ENCODE results near the gene NPAS3.

DNA sequence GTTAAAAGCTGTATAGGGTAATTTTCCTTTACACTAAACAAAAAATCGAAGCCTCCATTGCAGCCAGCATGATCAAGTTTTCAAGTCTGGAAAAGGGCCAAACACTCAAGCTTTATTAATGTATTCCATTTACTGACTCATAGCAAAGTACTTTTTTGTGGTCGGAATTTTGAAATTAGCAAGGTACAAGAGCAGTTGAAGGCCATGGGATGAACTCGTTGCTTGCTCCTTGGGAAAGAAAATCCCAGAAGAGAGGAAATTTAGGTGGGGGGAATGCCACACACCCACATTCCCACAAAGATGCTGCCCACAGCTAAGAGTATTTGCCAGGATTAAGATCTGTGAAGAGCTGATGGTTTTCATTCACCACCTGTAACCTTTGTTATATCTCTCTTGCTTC lies 678.5 kb downstream of the NPAS3 start:
- TF ChIP-seq POLR2AphosphoS5 (IDR thresholded peaks at IDR 0.05) (no peak), POLR2A (IDR thresholded peaks at IDR 0.05) (no peak)
- TF ChIP-seq, protein P1, sequence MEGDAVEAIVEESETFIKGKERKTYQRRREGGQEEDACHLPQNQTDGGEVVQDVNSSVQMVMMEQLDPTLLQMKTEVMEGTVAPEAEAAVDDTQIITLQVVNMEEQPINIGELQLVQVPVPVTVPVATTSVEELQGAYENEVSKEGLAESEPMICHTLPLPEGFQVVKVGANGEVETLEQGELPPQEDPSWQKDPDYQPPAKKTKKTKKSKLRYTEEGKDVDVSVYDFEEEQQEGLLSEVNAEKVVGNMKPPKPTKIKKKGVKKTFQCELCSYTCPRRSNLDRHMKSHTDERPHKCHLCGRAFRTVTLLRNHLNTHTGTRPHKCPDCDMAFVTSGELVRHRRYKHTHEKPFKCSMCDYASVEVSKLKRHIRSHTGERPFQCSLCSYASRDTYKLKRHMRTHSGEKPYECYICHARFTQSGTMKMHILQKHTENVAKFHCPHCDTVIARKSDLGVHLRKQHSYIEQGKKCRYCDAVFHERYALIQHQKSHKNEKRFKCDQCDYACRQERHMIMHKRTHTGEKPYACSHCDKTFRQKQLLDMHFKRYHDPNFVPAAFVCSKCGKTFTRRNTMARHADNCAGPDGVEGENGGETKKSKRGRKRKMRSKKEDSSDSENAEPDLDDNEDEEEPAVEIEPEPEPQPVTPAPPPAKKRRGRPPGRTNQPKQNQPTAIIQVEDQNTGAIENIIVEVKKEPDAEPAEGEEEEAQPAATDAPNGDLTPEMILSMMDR (IDR thresholded peaks at IDR 0.05) = no peak
